DOHH2 (cell line): ENCODE data around the gene CEP55.

ENCODE experiments used
- CTCF ChIP-seq: fragments of 200-600 bp; sonication (generic); IDR thresholded peaks from one replicate; pipeline ENCODE4 v1.5.1; 2014; ENCODE audit warnings: antibody characterized with exemption, mild to moderate bottlenecking, low read depth, low read length; ENCODE audit not compliant: poor library complexity, severe bottlenecking
- EZH2phosphoT487 ChIP-seq: fragments of 200-600 bp; sonication (generic); IDR thresholded peaks from 2 replicates; pipeline ENCODE4 v1.6.1; 2017; ENCODE audit warnings: borderline replicate concordance, mild to moderate bottlenecking, antibody characterized with exemption, low read length, moderate library complexity, mixed read lengths

GRCh38 chr10:93515071-93516005 is 18.9 kb downstream of the CEP55 start:
- no peak for TF ChIP-seq EZH2phosphoT487
- no peak for TF ChIP-seq CTCF
